HUES48 (cell line): ENCODE measurements around the gene NSMCE3.

Source experiments
- H3K27ac ChIP-seq: one replicate; pipeline ENCODE4 v1.7.0; 2013; ENCODE audit warnings: low read depth, low read length, inconsistent platforms
- H3K27me3 ChIP-seq: 2 replicates; pipeline ENCODE4 v1.6.1; 2013; ENCODE audit warnings: mild to moderate bottlenecking, low read length; ENCODE audit not compliant: control insufficient read depth, insufficient read depth
- H3K36me3 ChIP-seq: 2 replicates; pipeline ENCODE4 v1.6.1; 2013; ENCODE audit warnings: low read length; ENCODE audit not compliant: control insufficient read depth, insufficient read depth
- H3K4me1 ChIP-seq: 2 replicates; pipeline ENCODE4 v1.6.1; 2013; ENCODE audit warnings: mild to moderate bottlenecking, low read length; ENCODE audit not compliant: control insufficient read depth, insufficient read depth
- H3K4me3 ChIP-seq: 2 replicates; pipeline ENCODE4 v1.5.1; 2013; ENCODE audit warnings: mild to moderate bottlenecking, low read depth, low read length
- H3K9ac ChIP-seq: 2 replicates; pipeline ENCODE4 v1.6.1; 2013; ENCODE audit warnings: mild to moderate bottlenecking, low read depth, low read length, moderate library complexity
- H3K9me3 ChIP-seq: 2 replicates; pipeline ENCODE4 v1.6.1; 2013; ENCODE audit warnings: low read length; ENCODE audit not compliant: control insufficient read depth, insufficient read depth

NSMCE3 gene

DNA sequence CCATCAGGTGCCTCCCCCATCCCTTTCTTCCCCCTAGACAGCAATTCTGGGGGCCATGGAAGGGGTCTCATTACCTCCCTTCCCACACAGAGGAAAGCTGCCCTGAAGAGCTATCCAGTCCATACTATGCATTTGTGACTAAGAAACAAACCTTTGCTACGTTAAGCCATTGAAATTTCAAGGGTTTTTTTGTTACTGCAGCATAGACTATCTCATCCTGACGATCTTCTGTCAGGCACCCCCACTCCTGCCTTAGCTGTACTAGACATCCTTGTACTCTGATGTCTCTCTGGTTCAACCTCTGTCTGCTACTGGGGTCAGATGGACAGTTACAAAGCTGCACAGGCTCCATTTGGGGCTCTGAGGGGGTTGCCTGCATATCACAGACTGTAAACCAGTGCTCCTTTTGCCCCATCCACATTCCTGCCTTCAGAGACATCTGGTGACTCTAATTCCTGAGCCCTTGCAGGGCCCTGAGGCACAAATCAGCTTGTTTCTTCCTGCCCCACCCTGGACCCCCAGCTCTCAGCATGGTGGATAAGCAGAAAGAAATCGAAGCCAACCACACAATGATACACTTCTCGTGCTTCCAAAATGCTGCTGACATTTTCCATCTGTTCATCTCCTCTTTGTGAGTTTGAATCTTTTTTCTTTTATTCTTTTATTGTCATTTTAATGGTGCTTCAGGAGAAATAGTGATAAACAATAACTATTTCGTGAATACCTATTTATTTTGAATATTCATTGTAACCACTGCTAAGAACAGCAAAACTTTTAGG is 21.6 kb upstream of the NSMCE3 start:
- Histone ChIP-seq H3K4me3 (no peak overlapping the region), H3K27ac (no peak overlapping the region), H3K9ac (no peak overlapping the region), H3K36me3 (no peaks in the 10 kb centered on the region), H3K9me3 (no peaks in the 10 kb centered on the region), H3K27me3 (no peaks in the 10 kb centered on the region), H3K4me1 (no peaks in the 10 kb centered on the region)

DNA sequence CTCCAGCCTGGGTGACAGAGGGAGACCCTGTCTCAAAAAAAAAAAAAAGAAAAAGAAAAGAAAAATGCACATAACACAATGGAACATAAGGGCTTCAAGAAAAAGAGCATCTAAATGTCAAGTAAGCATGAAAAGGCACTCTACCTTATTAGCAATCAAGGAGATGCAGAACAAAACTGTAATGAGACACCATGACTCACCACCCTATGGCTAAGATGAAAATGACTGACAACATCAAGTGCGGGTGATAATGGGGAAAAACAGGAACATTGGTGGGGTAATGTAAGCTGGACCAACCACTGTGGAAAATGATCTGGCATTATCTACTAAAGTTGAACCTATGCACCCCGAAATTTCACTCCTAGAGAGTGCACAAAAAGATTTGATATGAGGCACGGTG is 19.6 kb upstream of the NSMCE3 start:
- H3K27me3 ChIP-seq = no peaks in the 10 kb centered on the region
- H3K9me3 ChIP-seq = no peaks in the 10 kb centered on the region
- no peak overlapping the region for H3K27ac ChIP-seq
- no peaks in the 10 kb centered on the region for H3K4me1 ChIP-seq
- no peak overlapping the region for H3K9ac ChIP-seq
- no peak overlapping the region for H3K4me3 ChIP-seq
- H3K36me3 ChIP-seq = no peaks in the 10 kb centered on the region

DNA sequence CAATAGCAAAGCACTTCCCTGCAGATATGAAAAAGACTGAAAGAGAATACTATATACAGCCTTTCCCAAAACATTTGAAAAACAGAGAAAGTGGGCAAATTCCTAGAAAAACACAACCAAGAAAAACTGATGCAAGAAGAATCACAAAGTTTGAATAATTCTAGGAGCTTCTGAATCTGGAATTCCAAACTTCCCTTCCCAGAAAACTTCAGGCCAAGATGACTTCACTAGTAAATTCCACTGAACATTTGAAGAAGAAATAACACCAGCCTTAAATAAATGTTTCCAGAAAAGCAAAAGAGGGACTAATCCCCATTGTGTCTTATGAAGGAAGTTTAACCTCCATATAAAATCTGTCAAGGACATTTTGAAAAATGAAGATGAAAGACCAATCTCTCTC is 15.8 kb upstream of the NSMCE3 start:
- no peaks in the 10 kb centered on the region for H3K36me3 ChIP-seq
- H3K27ac ChIP-seq = no peak overlapping the region
- H3K27me3 ChIP-seq = no peaks in the 10 kb centered on the region
- no peaks in the 10 kb centered on the region for H3K9me3 ChIP-seq
- no peaks in the 10 kb centered on the region for H3K4me1 ChIP-seq
- no peak overlapping the region for H3K9ac ChIP-seq
- no peak overlapping the region for H3K4me3 ChIP-seq

DNA sequence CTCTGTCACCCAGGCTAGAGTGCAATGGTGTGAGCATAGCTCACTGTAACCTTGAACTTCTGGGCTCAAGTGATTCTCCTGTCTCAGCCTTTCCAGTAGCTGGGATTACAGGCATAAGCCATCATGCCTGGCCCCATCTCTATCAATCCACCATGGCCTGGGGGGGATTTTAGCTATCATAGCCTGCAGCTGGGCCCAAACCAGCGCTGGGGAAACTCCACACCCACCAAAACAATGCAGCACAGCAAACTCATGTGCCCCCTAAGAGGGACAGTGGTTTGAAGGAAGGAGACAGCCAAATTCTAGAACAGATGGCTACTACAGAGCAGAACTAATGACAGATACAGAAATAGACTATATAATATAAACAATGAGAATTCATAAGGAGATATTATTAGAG is 13.8 kb upstream of the NSMCE3 start:
- H3K9ac ChIP-seq = no peak overlapping the region

DNA sequence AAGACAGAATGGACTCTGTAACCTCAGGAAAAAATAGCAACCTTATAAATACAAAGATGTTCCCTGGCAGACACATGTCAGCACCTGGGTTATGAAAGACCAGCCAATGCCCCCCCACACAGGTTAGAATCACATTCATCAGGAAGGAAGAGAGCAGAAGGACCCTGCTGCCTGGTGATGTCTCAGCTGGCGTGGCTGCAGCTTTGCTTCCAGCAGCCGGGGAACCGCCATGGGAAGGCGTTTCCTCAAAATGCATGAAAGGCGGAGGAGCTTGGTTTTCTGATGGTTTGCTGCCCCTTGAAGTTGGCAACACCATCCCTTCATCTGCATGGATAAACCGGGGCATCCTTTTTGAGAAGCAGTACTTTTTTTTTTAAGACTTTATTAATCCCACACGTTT is 10.9 kb upstream of the NSMCE3 start:
- H3K27ac ChIP-seq = no peak overlapping the region
- no peaks in the 10 kb centered on the region for H3K9me3 ChIP-seq
- no peak overlapping the region for H3K4me3 ChIP-seq
- H3K27me3 ChIP-seq = no peaks in the 10 kb centered on the region
- H3K4me1 ChIP-seq = no peaks in the 10 kb centered on the region
- H3K36me3 ChIP-seq = no peaks in the 10 kb centered on the region
- H3K9ac ChIP-seq = no peak overlapping the region

More for the DNA sequence above, 13.8 kb upstream of the NSMCE3 start:
- Histone ChIP-seq H3K36me3 (no peaks in the 10 kb centered on the region), H3K4me1 (no peaks in the 10 kb centered on the region), H3K27ac (no peak overlapping the region), H3K9me3 (no peaks in the 10 kb centered on the region), H3K4me3 (no peak overlapping the region), H3K27me3 (no peaks in the 10 kb centered on the region)

DNA sequence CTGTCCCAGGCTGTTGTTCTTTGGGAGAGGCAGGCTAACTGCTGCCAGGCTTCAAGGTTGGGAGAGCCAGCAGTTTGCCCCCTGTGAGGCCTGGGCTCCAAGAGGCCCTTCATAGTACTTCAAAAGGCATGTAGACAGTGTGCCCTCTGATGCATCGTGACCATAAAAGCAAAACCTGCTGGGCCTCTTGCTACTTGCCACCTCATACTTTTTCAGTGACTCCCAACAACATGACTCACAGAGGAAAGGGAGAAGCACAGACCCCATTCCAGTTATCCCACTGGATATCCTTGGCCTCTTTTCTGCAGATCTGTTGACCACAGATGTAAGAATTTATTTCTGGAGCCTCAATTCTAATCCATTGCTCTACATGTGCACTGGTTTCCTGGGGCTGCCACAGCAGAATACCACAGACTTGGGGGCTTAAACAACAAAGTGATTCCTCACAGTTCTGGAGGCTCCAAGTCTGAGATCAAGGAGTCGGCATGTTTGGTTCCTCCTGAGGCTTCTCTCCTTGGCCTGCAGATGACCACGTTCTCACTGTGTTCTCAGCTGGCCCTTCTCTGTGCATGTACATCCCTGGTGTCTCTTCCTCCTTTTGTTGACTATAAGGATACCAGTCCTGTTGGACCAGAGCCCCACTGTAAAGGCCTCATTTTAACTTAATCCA is 8.9 kb upstream of the NSMCE3 start:
- Histone ChIP-seq H3K4me3 (no peak overlapping the region), H3K27me3 (no peaks in the 10 kb centered on the region), H3K4me1 (no peaks in the 10 kb centered on the region), H3K9me3 (no peaks in the 10 kb centered on the region), H3K27ac (no peak overlapping the region), H3K36me3 (no peaks in the 10 kb centered on the region), H3K9ac (no peak overlapping the region)

DNA sequence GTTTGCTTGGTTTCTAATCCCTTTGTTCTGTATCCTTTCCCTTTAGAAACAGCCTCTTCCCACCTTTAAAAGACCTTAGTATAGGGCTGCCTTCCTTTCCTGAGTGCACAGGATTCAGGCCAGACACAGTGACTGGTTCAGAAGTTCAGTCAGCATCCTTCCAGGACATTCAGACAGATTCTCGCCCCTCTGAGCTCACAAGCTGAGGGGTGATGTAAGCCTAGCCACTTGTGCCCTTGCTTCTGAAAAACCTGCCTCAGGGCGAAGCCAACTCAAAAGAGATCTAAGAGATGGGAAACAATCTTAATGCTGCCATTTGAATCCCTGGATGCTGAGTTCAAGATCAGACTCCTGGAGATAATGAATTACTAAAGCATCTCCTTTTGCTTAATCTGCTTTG is 6.7 kb upstream of the NSMCE3 start:
- Histone ChIP-seq H3K36me3 (no peaks in the 10 kb centered on the region), H3K9me3 (no peaks in the 10 kb centered on the region), H3K4me3 (no peak overlapping the region), H3K27ac (no peak overlapping the region), H3K27me3 (no peaks in the 10 kb centered on the region), H3K4me1 (no peaks in the 10 kb centered on the region), H3K9ac (no peak overlapping the region)

DNA sequence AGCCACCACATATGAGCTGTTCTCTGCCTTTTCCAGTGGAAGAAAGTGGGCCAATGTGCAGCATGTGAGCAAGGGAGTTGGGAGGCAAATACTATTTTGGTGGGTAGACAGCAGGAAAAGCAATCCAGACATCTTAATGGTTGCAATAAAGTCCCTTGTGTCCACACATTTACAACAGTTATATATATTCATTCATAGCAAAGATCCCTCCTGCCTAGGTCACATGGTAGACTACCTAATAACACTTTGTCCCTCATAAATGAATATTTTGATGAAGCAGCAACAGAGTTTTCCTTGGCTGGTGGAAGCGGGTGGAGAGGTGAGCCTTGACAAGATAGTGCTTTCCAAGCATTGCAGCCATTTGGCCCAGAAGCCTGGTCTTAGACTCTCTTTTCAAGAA is 6.2 kb upstream of the NSMCE3 start:
- Histone ChIP-seq H3K9me3 (no peaks in the 10 kb centered on the region), H3K36me3 (no peaks in the 10 kb centered on the region), H3K27me3 (no peaks in the 10 kb centered on the region), H3K27ac (no peak overlapping the region), H3K4me1 (peaks cover 3% of the 10 kb centered on the region), H3K4me3 (no peak overlapping the region), H3K9ac (no peak overlapping the region)

DNA sequence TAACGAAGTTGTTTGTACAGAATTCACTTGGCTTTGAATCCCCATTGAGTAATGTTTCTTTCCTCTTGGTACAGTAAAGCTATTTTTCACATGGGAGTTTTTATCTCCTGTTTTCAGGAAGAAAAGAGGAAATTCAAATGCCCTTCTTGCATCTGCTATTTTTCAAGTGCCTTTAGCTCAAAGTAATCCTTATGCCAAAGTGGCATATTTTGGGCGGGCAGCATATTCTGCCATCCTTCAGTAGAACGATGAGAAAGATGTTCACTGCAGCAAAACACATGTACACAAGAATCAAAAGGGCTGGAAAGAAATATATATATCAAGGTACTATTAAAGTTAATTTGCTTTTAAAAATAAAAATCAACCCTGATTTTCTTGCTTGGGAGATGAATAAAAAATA is 5.3 kb upstream of the NSMCE3 start:
- Histone ChIP-seq H3K27me3 (no peaks in the 10 kb centered on the region), H3K9ac (no peak overlapping the region)

DNA sequence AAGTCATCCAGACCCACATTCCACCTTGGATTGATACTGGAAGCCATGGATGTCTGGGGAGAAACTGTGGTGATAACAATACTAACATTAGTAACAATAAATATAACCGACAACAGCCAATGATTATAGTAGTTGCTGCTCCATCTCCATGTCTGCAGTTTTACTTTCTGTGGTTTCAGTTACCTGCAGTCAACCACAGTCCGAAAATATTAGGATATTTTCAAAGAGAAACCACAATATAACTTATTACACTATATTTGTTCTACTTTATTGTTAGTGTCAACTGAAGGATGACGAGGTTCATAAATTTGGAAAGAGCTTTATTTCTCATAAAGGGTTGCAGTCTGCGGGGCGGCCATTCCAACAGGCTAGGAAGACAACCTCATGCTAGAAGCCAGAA is 2.6 kb upstream of the NSMCE3 start:
- no peaks in the 10 kb centered on the region for H3K27me3 ChIP-seq
- H3K4me1 ChIP-seq = peaks cover 23% of the 10 kb centered on the region
- no peaks in the 10 kb centered on the region for H3K9me3 ChIP-seq
- H3K36me3 ChIP-seq = no peaks in the 10 kb centered on the region
- no peak overlapping the region for H3K9ac ChIP-seq
- H3K27ac ChIP-seq = no peak overlapping the region
- H3K4me3 ChIP-seq = no peak overlapping the region

More for the DNA sequence above, 5.3 kb upstream of the NSMCE3 start:
- Histone ChIP-seq H3K4me1 (peaks cover 12% of the 10 kb centered on the region), H3K27ac (no peak overlapping the region), H3K36me3 (no peaks in the 10 kb centered on the region), H3K4me3 (no peak overlapping the region), H3K9me3 (no peaks in the 10 kb centered on the region)

DNA sequence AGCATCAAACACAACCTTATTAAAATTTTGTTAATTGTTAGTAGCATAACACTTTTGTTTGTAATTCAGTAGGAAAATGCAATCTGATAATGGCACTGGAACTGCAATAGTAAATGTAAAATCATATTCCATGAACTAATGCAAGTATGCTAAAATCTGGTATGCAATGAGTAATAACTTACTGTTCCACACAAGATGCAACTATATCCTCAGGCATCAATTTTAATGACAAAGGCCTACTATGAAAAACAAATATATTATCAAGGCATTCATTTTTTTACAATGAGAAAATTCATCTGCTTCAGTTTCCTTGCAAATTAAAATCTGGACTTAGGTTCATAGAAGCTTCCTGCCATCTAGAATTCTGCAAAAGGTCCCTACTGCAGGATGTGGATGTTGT is 1.4 kb upstream of the NSMCE3 start:
- Histone ChIP-seq H3K27me3 (no peaks in the 10 kb centered on the region), H3K4me3 (no peak overlapping the region; the same call in 1 of the 2 replicates), H3K9me3 (no peaks in the 10 kb centered on the region), H3K9ac (no peak overlapping the region), H3K4me1 (peaks cover 30% of the 10 kb centered on the region), H3K36me3 (no peaks in the 10 kb centered on the region), H3K27ac (no peak overlapping the region)
